Lower leg skin (tissue), 4 donors: ENCODE measurements around the gene VPS37B. TPM values are rescaled to one million over a fixed set of nuclear protein-coding genes. Genes with fewer than 3 reads are reported as not detected.

Experiments
- DNase-seq, 2 donors: peaks; one replicate each; pipeline ENCODE4 v3.0.0-alpha.2; 2019; ENCODE audit warnings: low spot score in 2 of 2
- H3K4me3 ChIP-seq: fragments of 200-600 bp; sonication (generic); 2 replicates; pipeline ENCODE4 v1.5.1; 2017; ENCODE audit warnings: mild to moderate bottlenecking, low read depth; ENCODE audit not compliant: poor library complexity, severe bottlenecking
- POLR2A ChIP-seq, 2 donors: fragments of 450-650 bp; IDR thresholded peaks; one replicate each; pipeline ENCODE4 v1.6.1; 2016 to 2017; ENCODE audit warnings: antibody characterized with exemption in 2 of 2, mild to moderate bottlenecking in 1 of 2, moderate library complexity in 1 of 2
- WGBS, 2 donors: methylation state at CpG; one replicate each; pipeline ENCODE4 v1.1.5; 2018; 5-methylcytosine and 5-hydroxymethylcytosine counted together
- intact Hi-C: fragments of 100-400 bp; cut with DNase I; formaldehyde crosslinking; loops from one replicate; pipeline ENCODE4 v1.15.0; 2023; ENCODE audit warnings: low total_unique reads
- total RNA-seq, 4 donors: library from RNA; depleted of rRNA; stranded (reverse); fragments of >200 nt; gene quantifications; one replicate each; pipeline ENCODE4 v1.1.0, GENCODE V29; 2016
- TF ChIP-seq, protein P1 (sequence below), 3 donors: fragments of 450-650 bp; IDR thresholded peaks; one replicate each; pipeline ENCODE4 v1.5.1; 2016; ENCODE audit warnings: antibody characterized with exemption in 3 of 3, mild to moderate bottlenecking in 3 of 3, moderate library complexity in 2 of 3

VPS37B gene
- total RNA-seq, 4 donors from 2014 or later: 27.7 to 47.8 (median 42.3) TPM

GRCh38 chr12:122858171-122858570, 37.8 kb downstream of the VPS37B start:
- intact Hi-C loops: no loop called here
- H3K4me3 ChIP-seq: no peak overlapping the region
- 76 to 83% methylated on average over 12 to 14 of the region's 14 CpGs for WGBS, 2 donors
- no peak for DNase-seq
- TF ChIP-seq, protein P1, sequence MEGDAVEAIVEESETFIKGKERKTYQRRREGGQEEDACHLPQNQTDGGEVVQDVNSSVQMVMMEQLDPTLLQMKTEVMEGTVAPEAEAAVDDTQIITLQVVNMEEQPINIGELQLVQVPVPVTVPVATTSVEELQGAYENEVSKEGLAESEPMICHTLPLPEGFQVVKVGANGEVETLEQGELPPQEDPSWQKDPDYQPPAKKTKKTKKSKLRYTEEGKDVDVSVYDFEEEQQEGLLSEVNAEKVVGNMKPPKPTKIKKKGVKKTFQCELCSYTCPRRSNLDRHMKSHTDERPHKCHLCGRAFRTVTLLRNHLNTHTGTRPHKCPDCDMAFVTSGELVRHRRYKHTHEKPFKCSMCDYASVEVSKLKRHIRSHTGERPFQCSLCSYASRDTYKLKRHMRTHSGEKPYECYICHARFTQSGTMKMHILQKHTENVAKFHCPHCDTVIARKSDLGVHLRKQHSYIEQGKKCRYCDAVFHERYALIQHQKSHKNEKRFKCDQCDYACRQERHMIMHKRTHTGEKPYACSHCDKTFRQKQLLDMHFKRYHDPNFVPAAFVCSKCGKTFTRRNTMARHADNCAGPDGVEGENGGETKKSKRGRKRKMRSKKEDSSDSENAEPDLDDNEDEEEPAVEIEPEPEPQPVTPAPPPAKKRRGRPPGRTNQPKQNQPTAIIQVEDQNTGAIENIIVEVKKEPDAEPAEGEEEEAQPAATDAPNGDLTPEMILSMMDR (IDR thresholded peaks at IDR 0.05): no peak
- no peak for TF ChIP-seq POLR2A (IDR thresholded peaks at IDR 0.05)

- TF ChIP-seq POLR2A (IDR thresholded peaks at IDR 0.05): no peak
- TF ChIP-seq, protein P1 (IDR thresholded peaks at IDR 0.05): no peak
- intact Hi-C loops: no loop called here
- DNase-seq: no peak
- WGBS, 2 donors: 90 to 93% methylated on average over 24 of the region's 24 CpGs
- H3K4me3 ChIP-seq: no peak overlapping the region
Observed at GRCh38 chr12:122856999-122857671, 38.8 kb downstream of the VPS37B start.

GRCh38 chr12:122855928-122856831, 39.7 kb downstream of the VPS37B start:
- DNase-seq: no peak
- H3K4me3 ChIP-seq: no peak overlapping the region
- intact Hi-C loops: no loop called here
- 91 to 96% methylated on average over 36 to 37 of the region's 40 CpGs for WGBS, 2 donors
- TF ChIP-seq POLR2A (IDR thresholded peaks at IDR 0.05): no peak
- TF ChIP-seq, protein P1 (IDR thresholded peaks at IDR 0.05): no peak

DNA sequence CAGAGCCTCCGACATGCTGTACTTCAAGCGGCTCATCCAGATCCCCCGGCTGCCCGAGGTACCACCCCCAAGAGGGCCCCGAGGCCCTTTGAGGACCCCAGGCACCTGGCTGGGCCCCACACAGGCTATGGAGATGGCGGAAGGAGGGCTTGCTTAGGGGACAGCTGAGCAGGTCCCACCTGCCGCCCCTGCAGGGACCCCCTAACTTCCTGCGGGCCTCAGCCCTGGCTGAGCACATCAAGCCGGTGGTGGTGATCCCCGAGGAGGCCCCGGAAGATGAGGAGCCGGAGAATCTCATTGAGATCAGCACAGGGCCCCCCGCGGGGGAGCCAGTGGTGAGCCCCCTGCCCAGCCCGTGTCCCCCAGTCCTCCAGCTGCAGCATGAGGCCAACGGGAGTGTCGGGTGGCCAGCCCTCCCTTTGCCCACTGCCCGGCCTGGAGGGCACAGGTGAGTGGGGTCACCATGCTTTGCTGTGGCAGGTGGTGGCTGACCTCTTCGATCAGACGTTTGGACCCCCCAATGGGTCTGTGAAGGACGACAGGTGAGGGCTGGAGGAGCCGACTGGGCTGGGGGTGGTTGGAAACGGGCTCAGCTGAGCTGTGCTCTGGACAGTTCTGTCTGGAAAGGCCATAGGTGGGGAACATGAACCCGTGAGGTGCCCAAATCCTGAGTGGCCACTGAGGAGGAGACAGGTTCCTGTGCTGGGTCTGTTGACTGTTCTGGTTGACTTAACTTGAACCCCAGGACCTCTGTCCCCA, 40.7 kb downstream of the VPS37B start:
- TF ChIP-seq, protein P1 (IDR thresholded peaks at IDR 0.05): no peak
- TF ChIP-seq POLR2A (IDR thresholded peaks at IDR 0.05): no peak

DNA sequence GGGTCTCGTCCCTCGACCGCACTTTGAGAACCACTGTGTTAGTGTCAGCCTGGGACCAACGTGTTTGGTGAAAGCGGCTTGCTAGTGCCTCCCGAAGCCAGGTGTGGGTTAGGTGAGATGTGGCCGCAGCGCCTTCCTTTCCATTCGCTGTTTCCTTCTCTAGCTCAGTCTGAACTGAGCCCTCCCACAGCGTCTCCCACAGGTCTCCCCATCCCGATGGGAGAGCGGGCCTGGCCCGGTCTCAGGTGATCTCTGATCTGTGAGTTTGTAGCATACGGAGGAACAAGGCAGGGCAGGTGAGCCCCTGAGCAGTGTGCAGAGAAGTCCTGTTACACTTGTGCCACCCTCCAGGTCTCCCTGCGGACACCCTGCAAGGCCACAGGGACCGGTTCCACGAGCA, 41.4 kb downstream of the VPS37B start:
- no peak overlapping the region for H3K4me3 ChIP-seq
- 93 to 94% methylated on average over 14 to 17 of the region's 17 CpGs for WGBS, 2 donors
- intact Hi-C loops: no loop called here
- no peak for DNase-seq
- TF ChIP-seq, protein P1 (IDR thresholded peaks at IDR 0.05): no peak
- TF ChIP-seq POLR2A (IDR thresholded peaks at IDR 0.05): no peak

More for the DNA sequence above, 40.7 kb downstream of the VPS37B start:
- 88 to 92% methylated on average over 9 to 15 of the region's 24 CpGs for WGBS, 2 donors
- no peak overlapping the region for H3K4me3 ChIP-seq
- intact Hi-C loops: no loop called here
- no peak for DNase-seq
